NCI-H345 treated with DMSO at 0.1 percent for 48 hours (cell line): Measurements from ENCODE around the gene RRP15.

Experiments used
- DNase-seq: peaks from one replicate; lab custom pipeline; 2025; ENCODE audit not compliant: unreplicated experiment; lab: John Stamatoyannopoulos, UW

Gene RRP15

GRCh38 chr1:218284917-218285635 is at the start of gene RRP15:
Gene RRP15 (plus strand): TSS chr1:218285293. CDS start chr1:218285317, 24 bp downstream.
- DNase-seq, result peak; percentile 78

GRCh38 chr1:218242171-218242570 is 42.9 kb upstream of the RRP15 start:
- no peak for DNase-seq

- no peak for DNase-seq
Observed at GRCh38 chr1:218247339-218247738, 37.8 kb upstream of the RRP15 start.

GRCh38 chr1:218249338-218250140 is 35.6 kb upstream of the RRP15 start:
- peak; percentile 65 for DNase-seq

GRCh38 chr1:218250492-218250891 is 34.6 kb upstream of the RRP15 start:
- no peak for DNase-seq

GRCh38 chr1:218254296-218254946 is 30.7 kb upstream of the RRP15 start:
- no peak for DNase-seq

- DNase-seq, result no peak
Observed at GRCh38 chr1:218255090-218255489, 30.0 kb upstream of the RRP15 start.

- DNase-seq, result no peak
Observed at GRCh38 chr1:218257371-218257770, 27.7 kb upstream of the RRP15 start.

GRCh38 chr1:218257971-218258370 is 27.1 kb upstream of the RRP15 start:
- no peak for DNase-seq

- DNase-seq, result no peak
Observed at GRCh38 chr1:218259339-218259738, 25.8 kb upstream of the RRP15 start.

GRCh38 chr1:218259800-218260199 is 25.3 kb upstream of the RRP15 start:
- DNase-seq, result no peak

- no peak for DNase-seq
Observed at GRCh38 chr1:218262259-218262658, 22.8 kb upstream of the RRP15 start.

GRCh38 chr1:218266356-218266755 is 18.7 kb upstream of the RRP15 start:
- DNase-seq, result no peak

GRCh38 chr1:218272366-218272765 is 12.7 kb upstream of the RRP15 start:
- DNase-seq, result no peak

GRCh38 chr1:218273762-218274479 is 11.2 kb upstream of the RRP15 start:
- DNase-seq, result no peak

GRCh38 chr1:218274511-218274910 is 10.6 kb upstream of the RRP15 start:
- no peak for DNase-seq

- no peak for DNase-seq
Observed at GRCh38 chr1:218275823-218276222, 9.3 kb upstream of the RRP15 start.

- DNase-seq, result no peak
Observed at GRCh38 chr1:218281285-218281684, 3.8 kb upstream of the RRP15 start.

- peak; percentile 54 for DNase-seq
Observed at GRCh38 chr1:218284377-218284916, 646 bp upstream of the RRP15 start.

GRCh38 chr1:218292515-218292914 is 7.4 kb downstream of the RRP15 start:
- no peak for DNase-seq

- DNase-seq, result no peak
Observed at GRCh38 chr1:218294546-218294945, 9.5 kb downstream of the RRP15 start.
